ENCODE data around the gene FAM3B. TPM values are rescaled to one million over a fixed set of nuclear protein-coding genes. Genes with fewer than 3 reads are reported as not detected.

FAM3B gene
- total and polyA plus RNA-seq, 2 of the 4 experiments (the other 2 are of a cell fraction) = not detected

- TF ChIP-seq USF2 (IDR thresholded peaks at IDR 0.05; ENCODE audit: low read depth, low read length) (no peak), NFE2L2 (IDR thresholded peaks at IDR 0.05; ENCODE audit: low read depth, low read length) (no peak)
Measured at GRCh38 chr21:41337515-41337914, 20.9 kb downstream of the FAM3B start (continued).

GRCh38 chr21:41338455-41338854, 21.9 kb downstream of the FAM3B start:
- no peaks in the 10 kb centered on the region for H4K20me1 ChIP-seq (ENCODE audit: insufficient read depth, low read length)
- H4K8ac ChIP-seq (ENCODE audit: low read depth in 2 of 2, low read length in 2 of 2) = no peak overlapping the region
- H2BK120ac ChIP-seq (ENCODE audit: low read depth, low read length) = no peak overlapping the region
- H3K9me3 ChIP-seq (ENCODE audit: control insufficient read depth, insufficient read depth, low read length) = no peaks in the 10 kb centered on the region
- H3K23ac ChIP-seq (ENCODE audit: low read depth, low read length) = no peak overlapping the region
- in situ Hi-C loops (cut with MboI; ENCODE audit: low sequenced_read_pairs) (no loop called here), dilution Hi-C loops (cut with HindIII; ENCODE audit: low sequenced_read_pairs, unreplicated experiment) (no loop called here), intact Hi-C loops (cut with micrococcal nuclease) (no loop called here)
- H2BK5ac ChIP-seq (ENCODE audit: low read depth, low read length, poor library complexity, severe bottlenecking) = no peak overlapping the region
- H3K9ac ChIP-seq (ENCODE audit: low read depth, low read length) = no peak overlapping the region
- H3K18ac ChIP-seq (ENCODE audit: low read depth, low read length) = no peak overlapping the region
- H2AFZ ChIP-seq (replicated peaks; ENCODE audit: low read length, poor library complexity) = no peak overlapping the region
- WGBS, 2 experiments (ENCODE audit: extremely low coverage in 2 of 2, insufficient read length in 1 of 2) = 68% methylated on average over 5 of the region's 8 CpGs; no CpG with 5 or more reads in 1 of the 2 experiments
- no peak overlapping the region for H2BK20ac ChIP-seq (ENCODE audit: low read depth, low read length)
- no peak overlapping the region for H3K4ac ChIP-seq (ENCODE audit: low read depth, low read length)
- H3K9me1 ChIP-seq (ENCODE audit: insufficient read depth, low read length) = peaks cover 4% of the 10 kb centered on the region; the same call in 1 of the 2 replicates
- no peak overlapping the region for H3K4me3 ChIP-seq (ENCODE audit: insufficient read depth, low read depth, low read length)
- H4K5ac ChIP-seq (ENCODE audit: low read depth, low read length) = no peak overlapping the region
- H3K4me2 ChIP-seq (ENCODE audit: low read depth, low read length) = no peak overlapping the region
- H2AK9ac ChIP-seq (replicated peaks; ENCODE audit: low read depth, low read length, poor library complexity) = no peak overlapping the region
- H3K27ac ChIP-seq (ENCODE audit: insufficient read depth, low read length) = no peak overlapping the region
- POLR2A ChIA-PET (ENCODE audit: unreplicated experiment) = no interaction called here
- H3K4me1 ChIP-seq (ENCODE audit: control insufficient read depth, insufficient read depth, low read length) = no peaks in the 10 kb centered on the region
- DNase-seq = no peak
- ATAC-seq (ENCODE audit: low read depth) = no peak
- H3K56ac ChIP-seq (ENCODE audit: extremely low read depth, insufficient read depth, low read length) = no peak overlapping the region
- H3K27me3 ChIP-seq (ENCODE audit: control insufficient read depth, insufficient read depth, low read length) = peaks cover 3% of the 10 kb centered on the region; the same call in 1 of the 2 replicates
- no peaks in the 10 kb centered on the region for H3K79me1 ChIP-seq (ENCODE audit: low read depth in 1 of 2, low read length in 2 of 2)
- no peak overlapping the region for H2AK5ac ChIP-seq (ENCODE audit: low read depth, low read length)
- H2BK15ac ChIP-seq (ENCODE audit: low read depth, low read length) = no peak overlapping the region
- H4K91ac ChIP-seq (ENCODE audit: insufficient read depth, low read depth, low read length) = no peak overlapping the region
- H3K36me3 ChIP-seq (ENCODE audit: control insufficient read depth, insufficient read depth, low read length) = no peaks in the 10 kb centered on the region
- no peak overlapping the region for H3K14ac ChIP-seq (replicated peaks; ENCODE audit: low read depth, low read length)
- CTCF ChIA-PET = no interaction called here
- no TSS peak for BruUV-seq (replicated peaks)
- TF ChIP-seq SMC3 (IDR thresholded peaks at IDR 0.05; ENCODE audit: low read depth, low read length) = no peak
- no peak for TF ChIP-seq POLR2A (IDR thresholded peaks at IDR 0.05; ENCODE audit: low read depth, low read length)
- TF ChIP-seq RCOR1 (IDR thresholded peaks at IDR 0.05; ENCODE audit: insufficient replicate concordance, low read length) = no peak
- no peak for TF ChIP-seq CEBPB (IDR thresholded peaks at IDR 0.05; ENCODE audit: low read depth, low read length)
- TF ChIP-seq RFX5 (IDR thresholded peaks at IDR 0.05; ENCODE audit: low read depth, low read length) = no peak
- no peak for TF ChIP-seq FOS (IDR thresholded peaks at IDR 0.05; ENCODE audit: low read depth, low read length)
- TF ChIP-seq MAZ (IDR thresholded peaks at IDR 0.05; ENCODE audit: borderline replicate concordance, low read depth, low read length) = no peak
- TF ChIP-seq, protein P1, sequence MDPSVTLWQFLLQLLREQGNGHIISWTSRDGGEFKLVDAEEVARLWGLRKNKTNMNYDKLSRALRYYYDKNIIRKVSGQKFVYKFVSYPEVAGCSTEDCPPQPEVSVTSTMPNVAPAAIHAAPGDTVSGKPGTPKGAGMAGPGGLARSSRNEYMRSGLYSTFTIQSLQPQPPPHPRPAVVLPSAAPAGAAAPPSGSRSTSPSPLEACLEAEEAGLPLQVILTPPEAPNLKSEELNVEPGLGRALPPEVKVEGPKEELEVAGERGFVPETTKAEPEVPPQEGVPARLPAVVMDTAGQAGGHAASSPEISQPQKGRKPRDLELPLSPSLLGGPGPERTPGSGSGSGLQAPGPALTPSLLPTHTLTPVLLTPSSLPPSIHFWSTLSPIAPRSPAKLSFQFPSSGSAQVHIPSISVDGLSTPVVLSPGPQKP (IDR thresholded peaks at IDR 0.05; ENCODE audit: borderline replicate concordance, low read depth, low read length) = no peak
- TF ChIP-seq, protein P2, sequence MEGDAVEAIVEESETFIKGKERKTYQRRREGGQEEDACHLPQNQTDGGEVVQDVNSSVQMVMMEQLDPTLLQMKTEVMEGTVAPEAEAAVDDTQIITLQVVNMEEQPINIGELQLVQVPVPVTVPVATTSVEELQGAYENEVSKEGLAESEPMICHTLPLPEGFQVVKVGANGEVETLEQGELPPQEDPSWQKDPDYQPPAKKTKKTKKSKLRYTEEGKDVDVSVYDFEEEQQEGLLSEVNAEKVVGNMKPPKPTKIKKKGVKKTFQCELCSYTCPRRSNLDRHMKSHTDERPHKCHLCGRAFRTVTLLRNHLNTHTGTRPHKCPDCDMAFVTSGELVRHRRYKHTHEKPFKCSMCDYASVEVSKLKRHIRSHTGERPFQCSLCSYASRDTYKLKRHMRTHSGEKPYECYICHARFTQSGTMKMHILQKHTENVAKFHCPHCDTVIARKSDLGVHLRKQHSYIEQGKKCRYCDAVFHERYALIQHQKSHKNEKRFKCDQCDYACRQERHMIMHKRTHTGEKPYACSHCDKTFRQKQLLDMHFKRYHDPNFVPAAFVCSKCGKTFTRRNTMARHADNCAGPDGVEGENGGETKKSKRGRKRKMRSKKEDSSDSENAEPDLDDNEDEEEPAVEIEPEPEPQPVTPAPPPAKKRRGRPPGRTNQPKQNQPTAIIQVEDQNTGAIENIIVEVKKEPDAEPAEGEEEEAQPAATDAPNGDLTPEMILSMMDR (conservative IDR thresholded peaks at IDR 0.05; ENCODE audit: low read depth, low read length) = no peak
- no peak for TF ChIP-seq USF2 (IDR thresholded peaks at IDR 0.05; ENCODE audit: low read depth, low read length)
- no peak for TF ChIP-seq MXI1 (IDR thresholded peaks at IDR 0.05; ENCODE audit: borderline replicate concordance, low read depth, low read length)
- no peak for TF ChIP-seq BHLHE40 (IDR thresholded peaks at IDR 0.05; ENCODE audit: low read depth, low read length)
- TF ChIP-seq NFE2L2 (IDR thresholded peaks at IDR 0.05; ENCODE audit: low read depth, low read length) = no peak

Measured in IMR-90 (cell line).